Esophagus muscularis mucosa (tissue), 4 donors: ENCODE data around the gene EN1.

Experiments
- EP300 ChIP-seq: sonication (generic); formaldehyde crosslinking; IDR thresholded peaks from one replicate; pipeline ENCODE4 v1.6.1; 2017; ENCODE audit warnings: antibody characterized with exemption
- POLR2A ChIP-seq: fragments of 450-650 bp; IDR thresholded peaks from one replicate; pipeline ENCODE4 v1.6.1; 2017; ENCODE audit warnings: antibody characterized with exemption, moderate library complexity, mild to moderate bottlenecking, low read depth
- TF ChIP-seq, protein P1 (sequence below), 3 experiments: fragments of 200-600 bp in 2 of 3; fragments of 450-650 bp in 1 of 3; sonication (generic) in 2 of 3; IDR thresholded peaks; one replicate each; pipeline ENCODE4 v1.5.1; 2017 to 2019; ENCODE audit warnings: antibody characterized with exemption in 3 of 3, mild to moderate bottlenecking in 2 of 3, moderate library complexity in 1 of 3

DNA sequence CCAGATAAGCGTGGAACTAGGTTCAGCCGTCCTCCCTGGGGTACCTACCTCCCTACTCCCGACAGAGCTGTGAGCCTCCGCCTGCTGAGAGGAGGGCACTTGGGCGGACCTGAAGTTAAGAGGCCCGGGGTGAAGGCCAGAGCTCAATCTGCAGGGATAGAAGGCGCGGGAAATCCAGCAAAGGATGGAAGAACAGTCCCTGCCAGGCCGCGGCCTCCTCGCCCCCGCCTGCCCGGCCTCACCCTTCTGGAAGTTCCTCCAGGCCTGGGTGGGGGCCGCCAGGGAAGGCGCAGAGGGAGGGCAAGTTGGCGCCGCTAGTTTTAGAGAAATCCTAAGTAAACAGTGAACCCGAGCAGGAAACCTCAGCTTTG is 13.0 kb downstream of the EN1 start:
- TF ChIP-seq EP300 (no peak), POLR2A (no peak)
- TF ChIP-seq, protein P1, sequence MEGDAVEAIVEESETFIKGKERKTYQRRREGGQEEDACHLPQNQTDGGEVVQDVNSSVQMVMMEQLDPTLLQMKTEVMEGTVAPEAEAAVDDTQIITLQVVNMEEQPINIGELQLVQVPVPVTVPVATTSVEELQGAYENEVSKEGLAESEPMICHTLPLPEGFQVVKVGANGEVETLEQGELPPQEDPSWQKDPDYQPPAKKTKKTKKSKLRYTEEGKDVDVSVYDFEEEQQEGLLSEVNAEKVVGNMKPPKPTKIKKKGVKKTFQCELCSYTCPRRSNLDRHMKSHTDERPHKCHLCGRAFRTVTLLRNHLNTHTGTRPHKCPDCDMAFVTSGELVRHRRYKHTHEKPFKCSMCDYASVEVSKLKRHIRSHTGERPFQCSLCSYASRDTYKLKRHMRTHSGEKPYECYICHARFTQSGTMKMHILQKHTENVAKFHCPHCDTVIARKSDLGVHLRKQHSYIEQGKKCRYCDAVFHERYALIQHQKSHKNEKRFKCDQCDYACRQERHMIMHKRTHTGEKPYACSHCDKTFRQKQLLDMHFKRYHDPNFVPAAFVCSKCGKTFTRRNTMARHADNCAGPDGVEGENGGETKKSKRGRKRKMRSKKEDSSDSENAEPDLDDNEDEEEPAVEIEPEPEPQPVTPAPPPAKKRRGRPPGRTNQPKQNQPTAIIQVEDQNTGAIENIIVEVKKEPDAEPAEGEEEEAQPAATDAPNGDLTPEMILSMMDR (IDR thresholded peaks at IDR 0.05), result no peak
